H9 (cell line): Measurements from ENCODE around the gene LDB2. TPM values are rescaled to one million over a fixed set of nuclear protein-coding genes. Genes with fewer than 3 reads are reported as not detected.

Source experiments
- DNase-seq: peaks from one replicate; pipeline ENCODE4 v3.0.0-alpha.2; 2017
- H2AFZ ChIP-seq: one replicate; pipeline ENCODE4 v1.6.1; 2013; ENCODE audit warnings: mild to moderate bottlenecking, low read length, control low read depth, moderate library complexity
- H2AK5ac ChIP-seq: 2 replicates; pipeline ENCODE4 v1.6.1; 2013; ENCODE audit warnings: low read length, control low read depth, mixed read lengths; ENCODE audit not compliant: insufficient read length
- H2BK120ac ChIP-seq: one replicate; pipeline ENCODE4 v1.6.1; 2013; ENCODE audit warnings: low read depth, mild to moderate bottlenecking, low read length, control low read depth, inconsistent platforms; ENCODE audit not compliant: poor library complexity, severe bottlenecking
- H2BK12ac ChIP-seq: 2 replicates; pipeline ENCODE4 v1.6.1; 2013; ENCODE audit warnings: low read length, control low read depth, mixed read lengths, low read depth; ENCODE audit not compliant: insufficient read length
- H2BK15ac ChIP-seq: 2 replicates; pipeline ENCODE4 v1.6.1; 2013; ENCODE audit warnings: low read depth, low read length, control low read depth
- H2BK20ac ChIP-seq: one replicate; pipeline ENCODE4 v1.6.1; 2013; ENCODE audit warnings: low read depth, mild to moderate bottlenecking, low read length, control low read depth, inconsistent platforms; ENCODE audit not compliant: poor library complexity, severe bottlenecking
- H2BK5ac ChIP-seq: 2 replicates; pipeline ENCODE4 v1.6.1; 2013; ENCODE audit warnings: low read length, control low read depth, mixed read lengths; ENCODE audit not compliant: insufficient read length
- H3K14ac ChIP-seq: 2 replicates; pipeline ENCODE4 v1.6.1; 2013; ENCODE audit warnings: low read length, control low read depth; ENCODE audit not compliant: insufficient read depth
- H3K18ac ChIP-seq: 2 replicates; pipeline ENCODE4 v1.6.1; 2013; ENCODE audit warnings: low read depth, mild to moderate bottlenecking, mixed read lengths, low read length, control low read depth; ENCODE audit not compliant: insufficient read length
- H3K23ac ChIP-seq: 2 replicates; pipeline ENCODE4 v1.6.1; 2013; ENCODE audit warnings: low read length, control low read depth, mixed read lengths, low read depth; ENCODE audit not compliant: insufficient read length
- H3K23me2 ChIP-seq: 2 replicates; pipeline ENCODE4 v1.6.1; 2013; ENCODE audit warnings: low read depth, mild to moderate bottlenecking, mixed read lengths, low read length, control low read depth; ENCODE audit not compliant: insufficient read length, poor library complexity, severe bottlenecking
- H3K27ac ChIP-seq: 2 replicates; pipeline ENCODE4 v1.5.1; 2013; ENCODE audit warnings: low read length, control low read depth, mixed read lengths, low read depth; ENCODE audit not compliant: insufficient read length
- H3K27me3 ChIP-seq: 2 replicates; pipeline ENCODE4 v1.6.1; 2013; ENCODE audit warnings: low read length, control low read depth, inconsistent platforms; ENCODE audit not compliant: insufficient read depth
- H3K4ac ChIP-seq: 2 replicates; pipeline ENCODE4 v1.6.1; 2013; ENCODE audit warnings: low read depth, mild to moderate bottlenecking, control low read depth, inconsistent platforms, low read length, moderate library complexity
- H3K4me1 ChIP-seq: 2 replicates; pipeline ENCODE4 v1.6.1; 2013; ENCODE audit warnings: low read length, control low read depth, inconsistent platforms; ENCODE audit not compliant: insufficient read depth
- H3K4me2 ChIP-seq: 2 replicates; pipeline ENCODE4 v1.6.1; 2013; ENCODE audit warnings: low read length, control low read depth, mixed read lengths; ENCODE audit not compliant: insufficient read length, insufficient read depth
- H3K56ac ChIP-seq: 2 replicates; pipeline ENCODE4 v1.6.1; 2013; ENCODE audit warnings: low read depth, mild to moderate bottlenecking, mixed read lengths, low read length, control low read depth; ENCODE audit not compliant: insufficient read length
- H3K79me1 ChIP-seq: 2 replicates; pipeline ENCODE4 v1.6.1; 2013; ENCODE audit warnings: low read depth, mild to moderate bottlenecking, moderate library complexity, low read length, control low read depth, inconsistent platforms; ENCODE audit not compliant: insufficient read depth, poor library complexity, severe bottlenecking
- H3K79me2 ChIP-seq: 2 replicates; pipeline ENCODE4 v1.6.1; 2013; ENCODE audit warnings: low read length, control low read depth, inconsistent platforms; ENCODE audit not compliant: insufficient read depth
- H3K9ac ChIP-seq: 2 replicates; pipeline ENCODE4 v1.6.1; 2013; ENCODE audit warnings: low read length, control low read depth, mixed read lengths; ENCODE audit not compliant: insufficient read length; ENCODE audit errors: extremely low read depth
- H3K9me3 ChIP-seq: one replicate; pipeline ENCODE4 v1.6.1; 2013; ENCODE audit warnings: low read depth, low read length, inconsistent platforms; ENCODE audit not compliant: control insufficient read depth
- H3T11ph ChIP-seq: one replicate; pipeline ENCODE4 v1.6.1; 2013; ENCODE audit warnings: mild to moderate bottlenecking, low read length, control low read depth, inconsistent platforms
- H4K20me1 ChIP-seq: one replicate; pipeline ENCODE4 v1.6.1; 2013; ENCODE audit not compliant: control insufficient read depth, insufficient read length, insufficient read depth
- H4K5ac ChIP-seq: 2 replicates; pipeline ENCODE4 v1.6.1; 2013; ENCODE audit warnings: low read depth, mild to moderate bottlenecking, mixed read lengths, low read length, control low read depth; ENCODE audit not compliant: insufficient read length
- H4K8ac ChIP-seq: replicated peaks from 2 replicates; pipeline ENCODE4 v1.6.1; 2013; ENCODE audit warnings: low read length, control low read depth, mixed read lengths, low read depth; ENCODE audit not compliant: insufficient read length
- H4K91ac ChIP-seq: 2 replicates; pipeline ENCODE4 v1.6.1; 2013; ENCODE audit warnings: low read depth, mild to moderate bottlenecking, moderate library complexity, mixed read lengths, low read length, control low read depth; ENCODE audit not compliant: insufficient read length
- H3K27ac Mint-ChIP-seq, 3 experiments: 2 replicates in 2 of 3; 3 replicates in 1 of 3; pipeline ENCODE4 v1.8.0; 2020 to 2021; ENCODE audit warnings: mixed read lengths in 3 of 3, mild to moderate bottlenecking in 1 of 3, moderate library complexity in 1 of 3
- H3K27me3 Mint-ChIP-seq: 2 replicates; pipeline ENCODE4 v1.8.0; 2021; ENCODE audit warnings: low read depth, mild to moderate bottlenecking, moderate library complexity, mixed read lengths
- H3K36me3 Mint-ChIP-seq, 3 experiments: 2 replicates in 2 of 3; 3 replicates in 1 of 3; pipeline ENCODE4 v1.8.0; 2020 to 2021; ENCODE audit warnings: low read depth in 3 of 3, mixed read lengths in 3 of 3; ENCODE audit not compliant: insufficient read depth in 1 of 3
- H3K4me1 Mint-ChIP-seq, 2 experiments: 2 replicates each; pipeline ENCODE4 v1.8.0; 2020; ENCODE audit warnings: mixed read lengths in 2 of 2
- H3K4me3 Mint-ChIP-seq, 2 experiments: 2 replicates in 1 of 2; 3 replicates in 1 of 2; pipeline ENCODE4 v1.8.0; 2020 to 2021; ENCODE audit warnings: mild to moderate bottlenecking in 2 of 2, mixed read lengths in 2 of 2, moderate library complexity in 1 of 2
- H3K9me3 Mint-ChIP-seq, 2 experiments: 2 replicates in 1 of 2; 3 replicates in 1 of 2; pipeline ENCODE4 v1.8.0; 2020; ENCODE audit warnings: mild to moderate bottlenecking in 2 of 2, mixed read lengths in 2 of 2, moderate library complexity in 1 of 2
- CTCF ChIP-seq: fragments of 200-600 bp; sonication (generic); conservative IDR thresholded peaks from 3 replicates; pipeline ENCODE4 v1.8.0; 2021; ENCODE audit warnings: antibody characterized with exemption, mild to moderate bottlenecking
- whole genome bisulfite sequencing: extraction: QIAGEN DNeasy Blood & Tissue Kit; methylation state at CpG from one replicate; pipeline ENCODE4 v1.1.7; 2013; ENCODE audit warnings: missing lambda C conversion rate, low lambda C conversion rate, mixed read lengths; ENCODE audit not compliant: insufficient read length; ENCODE audit errors: extremely low coverage; 5-methylcytosine and 5-hydroxymethylcytosine counted together
- total RNA-seq: library from RNA; stranded (reverse); gene quantifications from 2 replicates; pipeline ENCODE4 v1.2.1, GENCODE V29; 2021

Gene LDB2
- total RNA-seq, 1 experiment from 2014 or later = 22.5 TPM

DNA sequence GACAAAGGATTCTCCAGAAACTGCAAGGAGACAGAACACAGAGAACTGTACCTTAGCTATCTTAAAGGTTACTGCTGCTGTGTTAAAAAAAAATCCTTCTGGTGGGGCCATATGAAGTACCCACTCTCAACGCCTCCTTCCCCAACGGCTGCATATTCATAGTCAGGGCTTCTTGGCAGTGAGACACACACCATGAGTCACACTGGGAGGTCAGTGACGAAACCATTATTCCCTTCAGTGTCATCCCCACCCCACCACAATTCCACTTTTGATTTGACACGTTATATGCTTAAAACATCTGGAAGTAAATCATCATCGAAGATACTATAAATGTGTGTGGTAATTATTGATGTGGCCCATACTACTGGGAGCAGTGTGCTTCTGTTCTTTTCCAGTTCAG, 271.5 kb downstream of the LDB2 start:
- H3K79me2 ChIP-seq = 0 out of 2 replicates have a peak, but pooled peaks cover 1% of the 10 kb centered on the region
- no peaks in the 10 kb centered on the region for H3K9me3 Mint-ChIP-seq
- H3K14ac ChIP-seq = no peak overlapping the region
- H3K36me3 Mint-ChIP-seq = no peaks in the 10 kb centered on the region; a peak in 1 of 7 replicates
- no peak overlapping the region for H4K8ac ChIP-seq
- no peaks in the 10 kb centered on the region for H3K79me1 ChIP-seq
- no peak for TF ChIP-seq CTCF
- H3K4me1 Mint-ChIP-seq = no peaks in the 10 kb centered on the region; a peak in 1 of 4 replicates
- no peak overlapping the region for H2BK120ac ChIP-seq
- no peaks in the 10 kb centered on the region for H3K4me1 ChIP-seq
- H2AFZ ChIP-seq = no peak overlapping the region
- H3K9me3 ChIP-seq = no peaks in the 10 kb centered on the region
- no peaks in the 10 kb centered on the region for H3K27me3 ChIP-seq
- no peak overlapping the region for H3K4ac ChIP-seq
- no peak overlapping the region for H3K23ac ChIP-seq
- H2BK15ac ChIP-seq = no peak overlapping the region
- WGBS = no CpG with 5 or more reads among the region's 5 CpGs
- no peak overlapping the region for H3K18ac ChIP-seq
- H3K4me2 ChIP-seq = no peak overlapping the region
- no peak overlapping the region for H3T11ph ChIP-seq
- no peak overlapping the region for H3K56ac ChIP-seq
- H4K5ac ChIP-seq = no peak overlapping the region
- no peak overlapping the region for H3K27ac Mint-ChIP-seq
- DNase-seq = no peak
- H2BK12ac ChIP-seq = no peak overlapping the region
- H2BK20ac ChIP-seq = no peak overlapping the region
- no peak overlapping the region for H2BK5ac ChIP-seq
- H3K9ac ChIP-seq = no peak overlapping the region
- no peak overlapping the region for H3K4me3 Mint-ChIP-seq
- H4K91ac ChIP-seq = no peak overlapping the region
- no peaks in the 10 kb centered on the region for H3K27me3 Mint-ChIP-seq
- no peaks in the 10 kb centered on the region for H3K23me2 ChIP-seq
- H3K27ac ChIP-seq = no peak overlapping the region
- H2AK5ac ChIP-seq = no peak overlapping the region
- H4K20me1 ChIP-seq = no peaks in the 10 kb centered on the region
